A549 (cell line): Measurements from ENCODE around the gene XPO5. TPM values are rescaled to one million over a fixed set of nuclear protein-coding genes. Genes with fewer than 3 reads are reported as not detected.

Experiments used
- ATAC-seq, 2 experiments: fragments of 200-7000 bp in 1 of 2; fragments of >200 bp in 1 of 2; cut with Nextera tagmentation in 1 of 2; cut with Tn5 transposase in 1 of 2; 3 replicates each; pipeline versions ENCODE4 v1.8.0 to v1.9.1; 2018 to 2020; ENCODE audit warnings: mild to moderate bottlenecking in 1 of 2, moderate library complexity in 1 of 2
- CTCF ChIA-PET: fragments of 300-600 bp; sonication (Branson Sonifier 250); formaldehyde crosslinking; extraction: SDS; loops from one replicate; lab custom pipeline; 2021; ENCODE audit warnings: antibody characterized with exemption, inconsistent platforms; lab: Yijun Ruan, JAX
- POLR2A ChIA-PET: fragments of 350-600 bp; formaldehyde crosslinking; extraction: SDS; loops from one replicate; lab custom pipeline; 2021; ENCODE audit warnings: antibody characterized with exemption, inconsistent platforms; lab: Yijun Ruan, JAX
- DNase-seq, 2 experiments: peaks; one replicate each; pipeline versions ENCODE4 v3.0.0 to v3.0.0-alpha.2; 2011 to 2016; ENCODE audit warnings: low read depth in 1 of 2, low spot score in 1 of 2
- FAIRE-seq: peaks from 2 replicates; lab custom pipeline; 2011; peaks lifted over from hg19 to GRCh38; lab: Jason Lieb, UNC
- H3K27ac ChIP-seq, 2 experiments: fragments of >200 bp; sonication (Bioruptor Twin); formaldehyde crosslinking; 3 replicates each; pipeline ENCODE4 v1.5.1; 2016 to 2017
- H3K4me1 ChIP-seq: fragments of >200 bp; sonication (Bioruptor Twin); formaldehyde crosslinking; 3 replicates; pipeline ENCODE4 v1.6.1; 2016
- H3K4me2 ChIP-seq: fragments of >200 bp; sonication (Bioruptor Twin); formaldehyde crosslinking; 3 replicates; pipeline ENCODE4 v1.6.1; 2016
- H3K4me3 ChIP-seq: fragments of >200 bp; sonication (Bioruptor Twin); formaldehyde crosslinking; 3 replicates; pipeline ENCODE4 v1.5.1; 2016
- H3K9me3 ChIP-seq: fragments of >200 bp; sonication (Bioruptor Twin); formaldehyde crosslinking; 3 replicates; pipeline ENCODE4 v1.6.1; 2016
- ATOH8 ChIP-seq: fragments of 250-450 bp; sonication (Bioruptor Pico); IDR thresholded peaks from 2 replicates; pipeline ENCODE4 v1.5.0; 2020; ENCODE audit warnings: low read depth, mild to moderate bottlenecking, moderate library complexity
- EHF ChIP-seq: fragments of 250-450 bp; sonication (Bioruptor Pico); IDR thresholded peaks from 2 replicates; pipeline ENCODE4 v1.5.0; 2020; ENCODE audit warnings: mild to moderate bottlenecking
- EHMT2 ChIP-seq: fragments of 200-600 bp; sonication (generic); IDR thresholded peaks from 2 replicates; pipeline ENCODE4 v1.6.1; 2016; ENCODE audit warnings: antibody characterized with exemption, low read depth, mild to moderate bottlenecking, moderate library complexity
- FOSB ChIP-seq: fragments of 250-450 bp; sonication (Bioruptor Pico); IDR thresholded peaks from 2 replicates; pipeline ENCODE4 v1.5.0; 2020; ENCODE audit warnings: mild to moderate bottlenecking, moderate library complexity
- KDM5A ChIP-seq: fragments of 200-600 bp; sonication (generic); IDR thresholded peaks from 2 replicates; pipeline ENCODE4 v1.6.1; 2016; ENCODE audit warnings: antibody characterized with exemption, mild to moderate bottlenecking
- MAX ChIP-seq: IDR thresholded peaks from 2 replicates; pipeline ENCODE4 v1.6.1; 2012
- NPAS2 ChIP-seq: fragments of 250-450 bp; sonication (Bioruptor Pico); IDR thresholded peaks from 2 replicates; pipeline ENCODE4 v1.8.0; 2022; ENCODE audit warnings: mild to moderate bottlenecking, moderate library complexity, borderline replicate concordance
- RFX5 ChIP-seq: fragments of 450-650 bp; IDR thresholded peaks from 2 replicates; pipeline ENCODE4 v1.7.1; 2014; ENCODE audit warnings: antibody characterized with exemption, mild to moderate bottlenecking, moderate library complexity
- RNF2 ChIP-seq: fragments of 200-600 bp; sonication (generic); IDR thresholded peaks from 2 replicates; pipeline ENCODE4 v1.6.1; 2016; ENCODE audit warnings: low read depth, mild to moderate bottlenecking, antibody characterized with exemption, moderate library complexity, borderline replicate concordance
- TFCP2L1 ChIP-seq: fragments of 250-450 bp; sonication (Bioruptor Pico); IDR thresholded peaks from 2 replicates; pipeline ENCODE4 v1.5.0; 2021; ENCODE audit warnings: mild to moderate bottlenecking
- TP53 ChIP-seq: fragments of 250-450 bp; sonication (Bioruptor Pico); IDR thresholded peaks from 2 replicates; pipeline ENCODE4 v1.5.0; 2021; ENCODE audit warnings: mild to moderate bottlenecking, moderate library complexity
- ZSCAN20 ChIP-seq: fragments of 250-450 bp; sonication (Bioruptor Pico); IDR thresholded peaks from 2 replicates; pipeline ENCODE4 v1.8.0; 2022; ENCODE audit warnings: mild to moderate bottlenecking, moderate library complexity
- WGBS: methylation state at CpG from one replicate; pipeline ENCODE4 v1.1.6; 2017; ENCODE audit errors: missing lambda C conversion rate; 5-methylcytosine and 5-hydroxymethylcytosine counted together
- polyA plus RNA-seq, 4 experiments: library from polyadenylated mRNA; depleted of rRNA in 3 of 4; stranded (reverse); fragments of >200 nt; fragmentation: RNase III in 1 of 4; extraction: RNeasy Plus Mini Kit Qiagen cat#74134 plus additional on column Dnase treatment in 1 of 4; gene quantifications; 2 replicates in 3 of 4; 3 replicates in 1 of 4; pipeline ENCODE4 v1.2.3, GENCODE V29; 2011 to 2017
- TF ChIP-seq, protein P1 (sequence below): fragments of 200-600 bp; sonication (generic); IDR thresholded peaks from 2 replicates; pipeline ENCODE4 v1.6.1; 2016; ENCODE audit warnings: antibody characterized with exemption, mild to moderate bottlenecking, moderate library complexity
- TF ChIP-seq, protein P2 (sequence below): IDR thresholded peaks from 2 replicates; pipeline ENCODE4 v1.6.1; 2012; ENCODE audit warnings: low read depth, borderline replicate concordance

XPO5 gene
- polyA plus RNA-seq, 2 of the 4 experiments (the other 2 are of a cell fraction): 24.8 to 51.0 TPM

DNA sequence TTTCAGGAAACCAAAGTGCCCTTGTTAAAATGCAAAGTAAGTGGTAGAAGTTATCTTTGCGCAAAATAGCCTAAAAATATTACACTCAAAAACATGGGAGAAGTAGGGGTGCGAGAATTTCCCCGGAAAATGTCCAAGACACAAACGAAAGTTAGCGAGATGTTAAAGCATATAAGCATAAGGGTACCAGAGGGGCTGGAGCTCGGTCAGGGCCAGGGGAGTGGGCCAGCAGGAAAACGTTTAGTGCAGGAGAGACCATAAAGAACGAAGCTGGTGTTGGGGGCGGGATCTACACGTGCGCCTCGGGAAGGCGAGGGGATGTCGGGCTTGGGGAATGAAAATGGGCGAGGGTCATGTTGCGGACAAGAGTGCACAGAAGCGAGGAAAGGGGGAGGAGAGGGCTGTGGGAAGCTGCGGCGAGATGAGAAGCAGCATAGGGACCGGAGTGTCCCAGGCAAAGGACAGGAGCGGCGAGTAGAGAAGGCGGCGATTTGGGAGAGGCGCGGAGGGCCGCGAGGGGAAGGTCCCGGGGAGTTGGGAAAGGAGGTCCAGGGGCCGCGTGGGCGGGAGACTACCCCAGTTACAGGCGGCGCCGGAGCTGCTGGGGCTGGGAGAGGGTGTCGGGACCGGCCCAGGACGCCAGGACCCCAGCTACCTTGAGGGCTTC, 600 bp downstream of the XPO5 start:
- peak overlapping the region; percentile 62 for H3K4me3 ChIP-seq
- H3K4me2 ChIP-seq: peak overlapping the region; percentile 73
- CTCF ChIA-PET: interaction anchor here (0.6 to 0.7 kb wide), 2 partner anchors 25 to 50 kb away, joined by 4 read pairs; no protein-coding TSS in a partner anchor
- POLR2A ChIA-PET: interaction anchor here (0.6 to 1.9 kb wide), 3 partner anchors 51 to 829 kb away, joined by 3 to 7 read pairs (median 4); partner anchors contain the start of genes GTPBP2 and TBCC
- H3K4me1 ChIP-seq: peaks cover 27% of the 10 kb centered on the region; the same call in 2 of the 3 replicates
- ATAC-seq (peak; percentile 70 to 78), FAIRE-seq (no peak), DNase-seq (peak in 1 of 2 experiments; percentile 21)
- no peaks in the 10 kb centered on the region for H3K9me3 ChIP-seq
- TF ChIP-seq MAX (peak; percentile 44; the same call in 1 of the 2 replicates), EHMT2 (no peak)
- 2% methylated on average over 38 of the region's 38 CpGs for WGBS
- H3K27ac ChIP-seq: peak overlapping the region; percentile 80 to 98

GRCh38 chr6:43572015-43572414, 3.8 kb downstream of the XPO5 start:
- no peak overlapping the region for H3K4me3 ChIP-seq
- DNase-seq (no peak), ATAC-seq (no peak), FAIRE-seq (no peak)
- no peak overlapping the region for H3K4me2 ChIP-seq
- ChIA-PET CTCF (interaction anchor here (1.1 kb wide), 1 partner anchor 36 kb away, joined by 3 read pairs; no protein-coding TSS in a partner anchor), POLR2A (no interaction called here)
- no peak for TF ChIP-seq ZSCAN20 (CRISPR knock-in tag)
- TF ChIP-seq RNF2: no peak
- TF ChIP-seq FOSB (CRISPR knock-in tag): no peak
- TF ChIP-seq, protein P1, sequence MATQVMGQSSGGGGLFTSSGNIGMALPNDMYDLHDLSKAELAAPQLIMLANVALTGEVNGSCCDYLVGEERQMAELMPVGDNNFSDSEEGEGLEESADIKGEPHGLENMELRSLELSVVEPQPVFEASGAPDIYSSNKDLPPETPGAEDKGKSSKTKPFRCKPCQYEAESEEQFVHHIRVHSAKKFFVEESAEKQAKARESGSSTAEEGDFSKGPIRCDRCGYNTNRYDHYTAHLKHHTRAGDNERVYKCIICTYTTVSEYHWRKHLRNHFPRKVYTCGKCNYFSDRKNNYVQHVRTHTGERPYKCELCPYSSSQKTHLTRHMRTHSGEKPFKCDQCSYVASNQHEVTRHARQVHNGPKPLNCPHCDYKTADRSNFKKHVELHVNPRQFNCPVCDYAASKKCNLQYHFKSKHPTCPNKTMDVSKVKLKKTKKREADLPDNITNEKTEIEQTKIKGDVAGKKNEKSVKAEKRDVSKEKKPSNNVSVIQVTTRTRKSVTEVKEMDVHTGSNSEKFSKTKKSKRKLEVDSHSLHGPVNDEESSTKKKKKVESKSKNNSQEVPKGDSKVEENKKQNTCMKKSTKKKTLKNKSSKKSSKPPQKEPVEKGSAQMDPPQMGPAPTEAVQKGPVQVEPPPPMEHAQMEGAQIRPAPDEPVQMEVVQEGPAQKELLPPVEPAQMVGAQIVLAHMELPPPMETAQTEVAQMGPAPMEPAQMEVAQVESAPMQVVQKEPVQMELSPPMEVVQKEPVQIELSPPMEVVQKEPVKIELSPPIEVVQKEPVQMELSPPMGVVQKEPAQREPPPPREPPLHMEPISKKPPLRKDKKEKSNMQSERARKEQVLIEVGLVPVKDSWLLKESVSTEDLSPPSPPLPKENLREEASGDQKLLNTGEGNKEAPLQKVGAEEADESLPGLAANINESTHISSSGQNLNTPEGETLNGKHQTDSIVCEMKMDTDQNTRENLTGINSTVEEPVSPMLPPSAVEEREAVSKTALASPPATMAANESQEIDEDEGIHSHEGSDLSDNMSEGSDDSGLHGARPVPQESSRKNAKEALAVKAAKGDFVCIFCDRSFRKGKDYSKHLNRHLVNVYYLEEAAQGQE: no peak
- no peak for TF ChIP-seq RFX5
- no peak for TF ChIP-seq MAX
- no peak for TF ChIP-seq NPAS2
- TF ChIP-seq EHF (CRISPR knock-in tag): no peak
- no peak for TF ChIP-seq TFCP2L1 (CRISPR knock-in tag)
- no peak for TF ChIP-seq ATOH8
- H3K9me3 ChIP-seq: no peaks in the 10 kb centered on the region
- 85% methylated on average over 4 of the region's 4 CpGs for WGBS
- peaks cover 4% of the 10 kb centered on the region; the same call in 1 of the 3 replicates for H3K4me1 ChIP-seq
- no peak overlapping the region for H3K27ac ChIP-seq

DNA sequence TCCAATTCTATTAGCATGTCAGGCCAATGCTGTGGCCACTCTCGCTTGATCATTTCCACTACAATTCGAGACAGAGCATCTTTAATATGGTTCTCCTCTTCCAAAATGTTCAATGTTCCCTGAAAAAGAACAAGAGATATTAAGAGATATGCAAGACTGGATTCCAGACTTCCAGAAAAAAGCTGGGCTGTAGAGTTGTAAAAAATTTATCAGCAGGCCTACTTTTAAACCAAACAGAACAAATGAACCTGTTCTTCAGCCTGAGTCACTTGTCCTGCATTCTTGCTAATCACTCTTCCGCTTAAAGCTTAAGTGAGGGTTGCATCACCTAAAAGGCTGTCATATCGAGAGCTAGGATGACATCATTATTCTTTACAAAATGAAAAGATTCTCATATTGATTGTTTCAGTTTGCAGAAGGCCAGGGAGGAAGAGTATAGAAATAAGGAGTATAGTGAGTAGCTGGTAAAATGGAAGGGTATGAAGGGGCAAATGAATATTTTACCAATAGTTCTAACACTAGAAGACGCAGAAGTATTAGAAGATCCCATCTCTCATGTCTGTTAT, 4.9 kb downstream of the XPO5 start:
- Histone ChIP-seq H3K9me3 (no peaks in the 10 kb centered on the region), H3K4me1 (peaks cover 4% of the 10 kb centered on the region; the same call in 1 of the 3 replicates), H3K4me2 (no peak overlapping the region), H3K27ac (no peak overlapping the region), H3K4me3 (no peak overlapping the region)
- WGBS: 90% methylated on average over 5 of the region's 5 CpGs
- no peak for ATAC-seq
- POLR2A ChIA-PET: no interaction called here
- DNase-seq: no peak
- CTCF ChIA-PET: no interaction called here
- FAIRE-seq: no peak
- TF ChIP-seq, protein P2, sequence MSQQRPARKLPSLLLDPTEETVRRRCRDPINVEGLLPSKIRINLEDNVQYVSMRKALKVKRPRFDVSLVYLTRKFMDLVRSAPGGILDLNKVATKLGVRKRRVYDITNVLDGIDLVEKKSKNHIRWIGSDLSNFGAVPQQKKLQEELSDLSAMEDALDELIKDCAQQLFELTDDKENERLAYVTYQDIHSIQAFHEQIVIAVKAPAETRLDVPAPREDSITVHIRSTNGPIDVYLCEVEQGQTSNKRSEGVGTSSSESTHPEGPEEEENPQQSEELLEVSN: no peak
- TF ChIP-seq KDM5A: no peak
- TF ChIP-seq TP53 (CRISPR knock-in tag): no peak
